Thyroid gland (tissue), 4 donors: ENCODE results near the gene CYP2B6. TPM values are rescaled to one million over a fixed set of nuclear protein-coding genes. Genes with fewer than 3 reads are reported as not detected.
"Not testable (repeated sequence)": the region's sequence is repeated elsewhere in the genome, so short reads cannot be mapped to it uniquely, and the experiment has no call there.

ENCODE experiments used
- DNase-seq, 2 donors: peaks; one replicate each; pipeline ENCODE4 v3.0.0-alpha.2; 2019
- H3K27ac ChIP-seq, 3 donors: fragments of 200-600 bp; sonication (generic); 1 replicate in 2 of 3; 2 replicates in 1 of 3; pipeline ENCODE4 v1.5.1; 2016 to 2019; ENCODE audit warnings: mild to moderate bottlenecking in 1 of 3, moderate library complexity in 1 of 3
- H3K27me3 ChIP-seq: fragments of 200-600 bp; sonication (generic); one replicate; pipeline ENCODE4 v1.5.1; 2019
- H3K36me3 ChIP-seq, 2 donors: fragments of 200-600 bp; sonication (generic); one replicate each; pipeline ENCODE4 v1.5.1; 2016 to 2019
- H3K4me1 ChIP-seq, 2 donors: fragments of 200-600 bp; sonication (generic); one replicate each; pipeline ENCODE4 v1.5.1; 2017 to 2019
- H3K4me3 ChIP-seq, 3 donors: fragments of 200-600 bp; sonication (generic); replicated peaks in 1 of 3; 1 replicate in 2 of 3; 2 replicates in 1 of 3; pipeline ENCODE4 v1.5.1; 2016; ENCODE audit warnings: mild to moderate bottlenecking in 1 of 3
- H3K9me3 ChIP-seq: fragments of 200-600 bp; sonication (generic); one replicate; pipeline ENCODE4 v1.5.1; 2017
- POLR2A ChIP-seq, 2 donors: fragments of 450-650 bp; IDR thresholded peaks; one replicate each; pipeline ENCODE4 v1.6.1; 2017; ENCODE audit warnings: antibody characterized with exemption in 2 of 2, mild to moderate bottlenecking in 2 of 2, moderate library complexity in 1 of 2
- WGBS, 2 donors: methylation state at CpG; one replicate each; pipeline ENCODE4 v1.1.5; 2017; 5-methylcytosine and 5-hydroxymethylcytosine counted together
- intact Hi-C: fragments of 100-400 bp; cut with DNase I; formaldehyde crosslinking; loops from one replicate; pipeline ENCODE4 v1.15.1; 2023
- total RNA-seq, 4 donors: library from RNA; depleted of rRNA; stranded (reverse); fragments of >200 nt; gene quantifications; one replicate each; pipeline ENCODE4 v1.2.3, GENCODE V29; 2016
- TF ChIP-seq, protein P1 (sequence below), 6 experiments: fragments of 200-600 bp in 3 of 6; fragments of 450-650 bp in 3 of 6; sonication (generic) in 3 of 6; IDR thresholded peaks; one replicate each; pipeline ENCODE4 v1.5.1; 2016 to 2019; ENCODE audit warnings: antibody characterized with exemption in 6 of 6, mild to moderate bottlenecking in 2 of 6, inconsistent platforms in 1 of 6, moderate library complexity in 1 of 6

CYP2B6 gene
- total RNA-seq, 4 donors from 2014 or later = not detected

DNA sequence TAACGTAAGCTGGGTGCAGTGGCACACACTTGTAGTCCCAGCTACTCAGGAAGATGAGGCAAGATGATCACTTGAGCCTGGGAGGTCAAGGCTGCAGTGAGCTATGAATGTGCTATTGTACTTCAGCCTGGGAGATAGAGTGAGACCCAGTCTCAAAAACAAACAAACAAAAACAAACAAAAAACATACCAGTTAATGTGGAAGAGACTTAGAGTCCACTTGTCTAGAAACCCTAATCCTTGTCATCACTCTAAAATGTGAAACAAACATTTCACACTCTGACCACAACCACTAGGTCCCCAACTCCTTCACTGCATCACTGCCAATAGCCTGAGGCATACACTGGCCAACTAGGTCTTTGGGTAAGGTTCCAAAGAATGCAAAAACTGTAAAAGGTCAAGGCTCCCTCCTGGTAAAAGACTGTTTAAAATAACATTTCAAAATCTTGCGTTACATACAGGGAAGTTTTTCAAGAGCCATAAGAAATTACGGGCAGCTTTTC lies 28.6 kb upstream of the CYP2B6 start:
- WGBS, 2 donors = 47 to 67% methylated on average over 3 of the region's 3 CpGs
- H3K36me3 ChIP-seq = no peaks in the 10 kb centered on the region
- TF ChIP-seq, protein P1, sequence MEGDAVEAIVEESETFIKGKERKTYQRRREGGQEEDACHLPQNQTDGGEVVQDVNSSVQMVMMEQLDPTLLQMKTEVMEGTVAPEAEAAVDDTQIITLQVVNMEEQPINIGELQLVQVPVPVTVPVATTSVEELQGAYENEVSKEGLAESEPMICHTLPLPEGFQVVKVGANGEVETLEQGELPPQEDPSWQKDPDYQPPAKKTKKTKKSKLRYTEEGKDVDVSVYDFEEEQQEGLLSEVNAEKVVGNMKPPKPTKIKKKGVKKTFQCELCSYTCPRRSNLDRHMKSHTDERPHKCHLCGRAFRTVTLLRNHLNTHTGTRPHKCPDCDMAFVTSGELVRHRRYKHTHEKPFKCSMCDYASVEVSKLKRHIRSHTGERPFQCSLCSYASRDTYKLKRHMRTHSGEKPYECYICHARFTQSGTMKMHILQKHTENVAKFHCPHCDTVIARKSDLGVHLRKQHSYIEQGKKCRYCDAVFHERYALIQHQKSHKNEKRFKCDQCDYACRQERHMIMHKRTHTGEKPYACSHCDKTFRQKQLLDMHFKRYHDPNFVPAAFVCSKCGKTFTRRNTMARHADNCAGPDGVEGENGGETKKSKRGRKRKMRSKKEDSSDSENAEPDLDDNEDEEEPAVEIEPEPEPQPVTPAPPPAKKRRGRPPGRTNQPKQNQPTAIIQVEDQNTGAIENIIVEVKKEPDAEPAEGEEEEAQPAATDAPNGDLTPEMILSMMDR (IDR thresholded peaks at IDR 0.05) = no peak
- no peak for TF ChIP-seq POLR2A (IDR thresholded peaks at IDR 0.05)
- H3K4me3 ChIP-seq = no peak overlapping the region
- H3K4me1 ChIP-seq = no peaks in the 10 kb centered on the region
- no peaks in the 10 kb centered on the region for H3K9me3 ChIP-seq
- intact Hi-C loops = no loop called here
- DNase-seq = no peak
- H3K27me3 ChIP-seq = no peaks in the 10 kb centered on the region
- H3K27ac ChIP-seq = no peak overlapping the region

DNA sequence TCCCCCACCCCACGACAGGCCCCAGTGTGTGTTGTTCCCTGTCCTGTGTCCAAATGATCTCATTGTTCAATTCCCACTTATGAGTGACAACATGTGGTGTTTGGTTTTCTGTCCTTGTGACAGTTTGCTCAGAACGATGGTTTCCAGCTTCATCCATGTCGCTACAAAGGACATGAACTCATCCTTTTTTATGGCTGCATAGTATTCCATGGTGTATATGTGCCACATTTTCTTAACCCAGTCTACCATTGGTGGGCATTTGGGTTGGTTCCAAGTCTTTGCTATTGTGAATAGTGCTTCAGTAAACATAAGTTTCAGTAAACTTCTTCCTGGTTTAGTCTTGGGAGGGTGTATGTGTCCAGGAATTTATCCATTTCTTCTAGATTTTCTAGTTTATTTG lies 26.7 kb upstream of the CYP2B6 start:
- H3K27me3 ChIP-seq, intact Hi-C loops, H3K4me3 ChIP-seq, H3K27ac ChIP-seq, DNase-seq, H3K4me1 ChIP-seq, H3K9me3 ChIP-seq, H3K36me3 ChIP-seq: not testable (repeated sequence)
- 83 to 95% methylated on average over 3 of the region's 3 CpGs for WGBS, 2 donors

DNA sequence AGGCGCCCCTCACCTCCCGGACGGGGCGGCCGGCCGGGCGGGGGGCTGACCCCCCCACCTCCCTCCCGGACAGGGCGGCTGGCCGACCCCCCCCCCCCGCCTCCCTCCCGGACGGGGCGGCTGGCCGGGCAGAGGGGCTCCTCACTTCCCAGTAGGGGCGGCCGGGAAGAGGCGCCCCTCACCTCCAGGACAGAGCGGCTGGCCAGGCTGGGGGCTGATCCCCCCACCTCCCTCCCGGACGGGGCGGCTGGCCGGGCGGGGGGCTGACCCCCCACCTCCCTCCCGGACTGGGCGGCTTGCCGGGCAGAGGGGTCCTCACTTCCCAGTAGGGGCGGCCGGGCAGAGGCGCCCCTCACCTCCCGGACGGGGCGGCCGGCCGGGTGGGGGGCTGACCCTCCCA lies 25.7 kb upstream of the CYP2B6 start:
- H3K4me1 ChIP-seq, H3K27ac ChIP-seq, H3K36me3 ChIP-seq, intact Hi-C loops, H3K4me3 ChIP-seq, DNase-seq, H3K9me3 ChIP-seq, H3K27me3 ChIP-seq: not testable (repeated sequence)
- no CpG with 5 or more reads among the region's 35 CpGs for WGBS, 2 donors

DNA sequence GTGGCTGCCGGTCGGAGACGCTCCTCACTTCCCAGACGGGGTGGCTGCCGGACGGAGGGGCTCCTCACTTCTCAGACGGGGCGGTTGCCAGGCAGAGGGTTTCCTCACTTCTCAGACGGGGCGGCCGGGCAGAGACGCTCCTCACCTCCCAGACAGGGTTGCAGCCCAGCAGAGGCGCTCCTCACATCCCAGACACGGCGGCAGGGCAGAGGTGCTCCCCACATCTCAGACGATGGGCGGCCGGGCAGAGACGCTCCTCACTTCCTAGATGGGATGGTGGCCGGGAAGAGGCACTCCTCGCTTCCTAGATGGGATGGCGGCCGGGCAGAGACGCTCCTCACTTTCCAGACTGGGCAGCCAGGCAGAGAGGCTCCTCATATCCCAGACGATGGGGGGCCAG lies 24.5 kb upstream of the CYP2B6 start:
- DNase-seq, H3K36me3 ChIP-seq, H3K4me1 ChIP-seq, H3K27ac ChIP-seq, H3K27me3 ChIP-seq, H3K4me3 ChIP-seq, H3K9me3 ChIP-seq, intact Hi-C loops: not testable (repeated sequence)
- WGBS, 2 donors = 96% methylated on average over 19 of the region's 25 CpGs; no CpG with 5 or more reads in 1 of the 2 donors

DNA sequence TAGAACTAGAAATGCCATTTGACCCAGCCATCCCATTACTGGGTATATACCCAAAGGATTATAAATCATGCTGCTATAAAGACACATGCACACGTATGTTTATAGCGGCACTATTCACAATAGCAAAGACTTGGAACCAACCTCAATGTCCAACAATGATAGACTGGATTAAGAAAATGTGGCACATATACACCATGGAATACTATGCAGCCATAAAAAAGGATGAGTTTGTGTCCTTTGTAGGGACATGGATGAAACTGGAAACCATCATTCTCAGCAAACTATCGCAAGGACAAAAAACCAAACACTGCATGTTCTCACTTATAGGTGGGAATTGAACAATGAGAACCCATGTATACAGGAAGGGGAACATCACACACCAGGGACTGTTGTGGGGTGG lies 23.0 kb upstream of the CYP2B6 start:
- not testable (repeated sequence) for H3K27me3 ChIP-seq, H3K4me1 ChIP-seq

DNA sequence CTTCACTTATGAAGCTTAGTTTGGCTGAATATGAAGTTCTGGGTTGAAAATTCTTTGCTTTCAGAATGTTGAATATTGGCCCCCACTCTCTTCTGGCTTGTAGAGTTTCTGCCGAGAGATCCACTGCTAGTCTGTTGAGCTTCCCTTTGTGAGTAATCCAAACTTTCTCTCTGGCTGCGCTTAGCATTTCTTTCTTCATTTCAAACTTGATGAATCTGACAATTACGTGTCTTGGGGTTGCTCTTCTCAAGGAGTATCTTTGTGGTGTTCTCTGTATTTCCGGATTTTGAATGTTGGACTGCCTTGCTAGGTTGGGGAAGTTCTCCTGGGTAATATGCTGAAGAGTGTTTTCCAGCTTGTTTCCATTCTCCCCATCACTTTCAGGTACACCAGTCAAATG lies 21.4 kb upstream of the CYP2B6 start:
- H3K9me3 ChIP-seq, H3K4me1 ChIP-seq, H3K4me3 ChIP-seq, H3K36me3 ChIP-seq, H3K27ac ChIP-seq, DNase-seq, H3K27me3 ChIP-seq, intact Hi-C loops: not testable (repeated sequence)
- 84 to 85% methylated on average over 4 of the region's 4 CpGs for WGBS, 2 donors

More for the DNA sequence above, 23.0 kb upstream of the CYP2B6 start:
- H3K4me3 ChIP-seq, H3K9me3 ChIP-seq, intact Hi-C loops, H3K27ac ChIP-seq, DNase-seq, H3K36me3 ChIP-seq: not testable (repeated sequence)
- WGBS, 2 donors = 96 to 97% methylated on average over 3 of the region's 3 CpGs

DNA sequence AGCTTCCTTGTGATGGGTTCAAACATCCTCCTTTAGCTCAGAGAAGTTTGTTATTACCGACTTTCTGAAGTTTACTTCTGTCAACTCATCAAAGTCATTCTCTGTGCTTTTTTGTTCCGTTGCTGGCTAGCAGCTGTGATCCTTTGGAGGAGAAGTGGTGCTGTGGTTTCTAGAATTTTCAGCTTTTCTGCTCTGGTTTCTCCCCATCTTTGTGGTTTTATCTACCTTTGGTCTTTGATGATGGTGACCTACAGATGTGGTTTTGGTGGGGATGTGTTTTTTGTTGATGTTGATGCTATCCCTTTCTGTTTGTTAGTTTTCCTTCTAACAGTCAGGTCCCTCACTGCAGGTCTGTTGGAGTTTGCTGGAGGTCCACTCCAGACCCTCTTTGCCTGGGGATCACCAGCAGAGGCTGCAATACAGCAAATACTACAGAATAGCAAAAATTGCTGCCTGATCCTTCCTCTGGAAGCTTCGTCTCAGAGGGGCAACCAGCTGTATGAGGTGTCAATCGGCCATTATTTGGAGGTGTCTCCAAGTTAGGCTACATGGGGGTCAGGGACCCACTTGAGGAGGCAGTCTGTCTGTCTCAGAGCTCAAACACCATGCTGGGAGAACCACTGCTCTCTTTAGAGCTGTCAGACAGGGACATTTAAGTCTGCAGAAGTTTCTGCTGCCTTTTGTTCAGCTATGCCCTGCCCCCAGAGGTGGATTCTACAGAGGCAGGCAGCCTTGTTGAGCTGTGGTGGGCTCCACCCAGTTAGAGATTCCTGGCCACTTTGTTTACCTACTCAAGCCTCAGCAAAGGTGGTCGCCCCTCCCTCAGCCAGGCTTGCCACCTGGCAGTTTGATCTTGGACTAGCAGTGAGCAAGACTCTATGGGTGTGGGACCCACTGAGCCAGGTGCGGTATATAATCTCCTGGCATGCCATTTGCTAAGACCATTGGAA lies 20.4 kb upstream of the CYP2B6 start:
- 75% methylated on average over 6 of the region's 6 CpGs for WGBS, 2 donors
- H3K4me3 ChIP-seq, DNase-seq, H3K36me3 ChIP-seq, intact Hi-C loops, H3K27ac ChIP-seq, H3K9me3 ChIP-seq, H3K4me1 ChIP-seq, H3K27me3 ChIP-seq: not testable (repeated sequence)

DNA sequence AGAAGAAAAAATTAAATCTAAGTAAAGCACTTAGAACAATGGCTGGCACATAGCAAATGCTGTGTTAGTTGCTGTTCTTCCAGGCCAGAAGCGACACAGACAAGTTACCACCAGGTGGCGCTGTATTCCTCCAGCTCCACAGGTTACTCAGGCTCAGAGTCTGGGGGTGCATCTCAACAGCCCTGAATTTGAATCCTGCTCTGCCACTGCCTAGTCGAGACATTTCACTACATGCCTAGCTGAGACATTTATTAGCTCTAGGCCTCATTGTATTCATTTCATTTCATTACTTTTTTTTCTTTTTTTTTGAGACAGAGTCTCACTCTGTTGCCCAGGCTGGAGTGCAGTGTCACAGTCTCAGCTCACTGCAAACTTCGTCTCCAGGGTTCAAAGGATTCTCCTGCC lies 16.4 kb upstream of the CYP2B6 start:
- intact Hi-C loops = no loop called here

More for the DNA sequence above, 16.4 kb upstream of the CYP2B6 start:
- no peaks in the 10 kb centered on the region for H3K36me3 ChIP-seq
- DNase-seq = peak; percentile 72 to 76
- no peak overlapping the region for H3K27ac ChIP-seq
- H3K9me3 ChIP-seq = no peaks in the 10 kb centered on the region
- WGBS, 2 donors = 28 to 29% methylated on average over 4 of the region's 4 CpGs
- H3K4me3 ChIP-seq = no peak overlapping the region
- no peaks in the 10 kb centered on the region for H3K27me3 ChIP-seq
- no peak for TF ChIP-seq POLR2A (IDR thresholded peaks at IDR 0.05)
- TF ChIP-seq, protein P1 (IDR thresholded peaks at IDR 0.05) = peak; percentile 50 to 92 (median 72)
- no peaks in the 10 kb centered on the region for H3K4me1 ChIP-seq
